Activated CD4-positive, alpha-beta T cell treated with anti-CD3 and anti-CD28 coated beads for 4 hours (primary cell): ENCODE data around the gene LMO7.

Experiments
- DNase-seq, 2 donors: peaks; one replicate each; pipeline ENCODE4 v3.0.0-alpha.2; 2020

Gene LMO7

DNA sequence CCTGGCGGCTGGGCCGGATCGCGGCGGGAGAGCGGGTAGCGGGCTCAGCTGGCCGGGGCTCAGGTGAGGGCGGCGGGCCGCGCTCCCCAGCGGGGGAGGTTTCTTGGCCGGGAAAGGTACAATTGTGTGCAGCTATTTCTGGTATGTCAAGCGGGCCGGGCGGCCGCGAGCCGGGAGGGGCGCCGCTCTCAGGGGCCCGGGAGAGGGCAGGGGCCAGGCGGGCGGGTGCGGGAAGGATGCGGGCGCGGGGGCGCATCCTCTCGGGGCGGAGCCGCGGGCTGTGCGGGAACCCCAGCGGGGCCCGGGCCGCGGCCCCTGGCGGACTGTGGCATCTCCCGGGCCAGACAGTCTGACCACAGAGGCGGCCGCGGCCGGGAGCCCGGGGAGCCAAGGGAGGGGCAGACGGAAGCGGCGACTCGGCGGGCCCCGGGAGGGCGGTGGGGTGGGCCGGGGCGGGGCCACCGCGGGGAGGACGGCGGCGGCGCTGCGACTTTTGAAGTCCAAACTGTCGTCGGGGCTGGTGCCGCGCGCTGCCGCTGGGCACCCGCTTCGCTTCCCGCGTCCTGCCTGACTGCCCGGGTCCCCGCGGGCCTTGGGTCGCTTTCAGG lies at the start of gene LMO7:
Gene LMO7 (plus strand): TSS at position 503 of the 608 bp plus-strand sequence. CDS start 328 bp downstream, outside the sequence.
- DNase-seq: peak; percentile 24 to 45

DNA sequence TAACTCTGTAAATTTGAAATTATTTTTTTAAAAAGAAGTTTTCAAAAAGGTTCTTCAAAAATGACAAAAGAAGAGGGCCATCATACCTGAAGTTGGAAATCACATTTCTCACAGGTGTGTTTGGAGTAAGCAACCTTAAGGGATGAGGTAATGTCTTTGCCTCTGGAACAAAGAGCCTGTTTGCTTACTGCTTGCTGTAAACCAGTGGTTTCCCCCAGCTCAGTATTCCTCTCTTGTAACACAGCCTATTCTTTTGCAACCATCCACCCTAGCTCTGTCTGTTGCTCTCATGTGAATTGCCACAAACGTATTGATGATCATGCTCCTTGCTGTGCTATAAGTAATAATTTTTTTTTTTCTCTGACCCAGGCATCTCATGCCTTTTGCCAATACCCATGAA lies 48.5 kb upstream of the LMO7 start:
- DNase-seq: no peak

DNA sequence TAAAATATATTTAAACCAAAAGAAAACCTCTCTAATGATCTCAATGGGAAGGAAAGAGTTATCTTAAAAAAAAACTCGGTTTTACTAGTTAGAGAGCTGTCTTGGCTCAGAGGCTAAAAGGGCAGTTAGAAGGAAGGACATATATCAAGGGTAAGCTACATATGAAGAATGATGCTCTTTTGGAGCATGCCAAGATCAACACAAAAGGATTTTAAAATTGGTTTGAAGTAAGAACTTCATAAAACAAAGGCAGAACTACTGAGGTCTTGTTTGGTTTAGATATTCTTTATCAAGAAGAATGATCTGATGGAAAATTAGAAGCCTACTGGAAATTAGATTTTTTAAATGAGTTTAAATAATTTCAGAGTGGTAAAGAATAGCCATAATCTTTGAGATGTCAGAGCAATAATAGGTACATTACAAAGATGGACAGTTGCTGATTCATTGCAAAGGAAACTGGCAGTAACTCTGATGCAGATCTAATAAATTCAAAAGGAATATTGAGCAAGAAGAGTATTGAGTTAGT lies 39.4 kb upstream of the LMO7 start:
- DNase-seq: no peak

DNA sequence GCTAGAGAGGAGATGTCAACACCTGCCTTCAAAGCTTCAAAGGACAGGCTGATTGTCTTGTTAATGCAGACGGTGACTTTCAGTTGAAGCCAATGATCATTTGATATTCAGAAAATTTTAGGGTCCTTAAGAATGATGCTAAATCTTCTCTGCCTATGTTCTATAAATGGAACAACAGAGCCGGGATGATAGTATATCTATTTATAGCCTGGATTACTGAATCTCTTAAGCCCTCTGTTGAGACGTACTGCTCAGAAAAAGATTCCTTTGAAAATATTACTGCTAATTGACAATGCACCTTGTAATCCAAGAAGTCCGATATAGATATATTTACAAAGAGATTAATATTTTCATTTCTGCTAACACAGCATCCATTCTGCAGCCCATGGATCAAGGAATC lies 35.8 kb upstream of the LMO7 start:
- DNase-seq: no peak

DNA sequence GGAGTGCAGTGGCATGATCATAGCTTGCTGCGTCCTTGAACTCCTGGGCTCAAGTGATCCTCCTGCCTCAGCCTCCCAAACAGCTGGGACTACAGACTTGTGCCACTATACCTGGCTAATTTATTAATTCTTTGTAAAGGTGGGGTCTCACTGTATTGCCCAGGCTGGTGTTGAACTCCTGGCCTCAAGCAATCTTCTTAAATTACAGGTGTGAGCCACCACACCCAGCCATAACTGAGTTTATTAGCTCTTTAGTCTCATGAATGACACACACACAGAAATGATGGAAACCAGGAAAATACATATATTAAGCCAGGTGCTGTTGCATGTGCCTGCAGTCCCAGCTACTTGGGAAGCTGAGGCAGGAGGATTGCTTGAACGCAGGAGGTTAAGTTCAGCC lies 33.1 kb upstream of the LMO7 start:
- DNase-seq: no peak

DNA sequence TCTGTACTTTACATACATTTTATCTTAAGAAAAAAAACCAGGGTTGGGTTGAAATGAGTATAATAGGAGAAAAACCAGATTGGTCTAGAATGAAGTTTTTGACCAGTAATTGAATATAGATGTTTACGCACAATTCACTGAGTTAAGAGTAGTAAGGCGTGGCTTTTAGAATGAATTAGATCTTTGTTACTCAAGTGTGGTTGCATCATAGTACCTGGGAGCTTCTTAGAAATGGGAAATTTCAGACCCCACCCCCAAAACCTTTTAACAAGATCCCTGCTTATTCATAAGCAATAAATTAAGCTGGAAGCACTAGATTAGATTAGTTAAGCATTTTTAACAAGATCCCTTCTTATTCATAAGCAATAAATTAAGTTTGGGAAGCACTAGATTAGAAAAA lies 28.7 kb upstream of the LMO7 start:
- DNase-seq: no peak

DNA sequence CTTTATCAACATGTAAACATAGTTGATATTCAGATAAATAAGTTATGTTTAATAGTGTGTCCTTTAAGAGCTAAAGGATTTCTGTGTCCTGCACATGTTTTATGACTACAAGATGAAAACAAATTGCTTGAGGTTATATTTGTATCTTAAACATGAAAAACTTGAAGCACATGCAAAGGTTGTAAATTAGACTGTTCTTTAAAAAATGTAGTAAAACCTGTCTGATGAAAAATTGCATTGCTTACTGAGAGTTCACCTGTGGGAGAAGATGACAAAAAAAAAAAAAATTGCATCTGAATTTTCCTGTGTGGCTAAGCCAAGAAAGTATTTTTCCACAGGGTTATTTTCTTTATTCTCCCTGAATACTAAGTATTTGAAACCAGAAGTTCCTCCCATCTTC lies 25.7 kb upstream of the LMO7 start:
- no peak for DNase-seq

DNA sequence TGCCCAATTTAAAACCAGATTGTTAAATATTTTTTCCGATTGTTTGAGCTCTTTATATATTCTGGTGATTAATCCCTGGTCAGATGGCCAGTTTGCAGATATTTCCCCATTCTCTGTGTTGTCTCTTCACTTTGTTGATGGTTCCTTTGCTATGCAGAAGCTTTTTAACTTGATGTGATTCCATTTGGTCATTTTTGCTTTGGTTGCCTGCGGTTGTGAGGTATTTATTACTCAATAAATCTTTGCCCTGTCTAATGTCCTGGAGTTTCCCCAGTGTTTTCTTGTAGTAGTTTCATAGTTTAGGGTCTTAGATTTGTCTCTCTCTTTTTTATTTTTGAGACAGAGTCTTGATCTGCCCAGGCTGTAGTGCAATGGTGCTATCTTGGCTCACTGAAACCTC lies 23.8 kb upstream of the LMO7 start:
- no peak for DNase-seq

DNA sequence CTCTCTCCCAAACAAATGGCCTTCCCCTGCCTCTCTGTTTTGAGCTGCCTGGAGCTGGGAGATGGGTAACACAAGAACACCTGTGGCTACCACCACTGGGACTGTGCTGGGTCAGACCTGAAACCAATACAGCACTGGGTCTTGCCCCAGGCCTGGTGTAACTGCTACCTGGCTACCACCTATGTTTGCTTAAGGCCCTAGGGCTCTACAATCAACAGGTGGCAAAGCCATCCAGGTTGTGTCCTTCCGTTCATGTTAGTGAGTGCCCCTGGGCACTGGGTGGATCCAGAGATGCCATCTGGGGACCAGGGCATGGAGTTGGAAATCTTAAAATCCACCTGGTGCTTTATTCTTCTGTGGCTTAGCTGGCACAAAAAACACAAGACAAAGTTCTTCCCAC lies 18.9 kb upstream of the LMO7 start:
- no peak for DNase-seq

DNA sequence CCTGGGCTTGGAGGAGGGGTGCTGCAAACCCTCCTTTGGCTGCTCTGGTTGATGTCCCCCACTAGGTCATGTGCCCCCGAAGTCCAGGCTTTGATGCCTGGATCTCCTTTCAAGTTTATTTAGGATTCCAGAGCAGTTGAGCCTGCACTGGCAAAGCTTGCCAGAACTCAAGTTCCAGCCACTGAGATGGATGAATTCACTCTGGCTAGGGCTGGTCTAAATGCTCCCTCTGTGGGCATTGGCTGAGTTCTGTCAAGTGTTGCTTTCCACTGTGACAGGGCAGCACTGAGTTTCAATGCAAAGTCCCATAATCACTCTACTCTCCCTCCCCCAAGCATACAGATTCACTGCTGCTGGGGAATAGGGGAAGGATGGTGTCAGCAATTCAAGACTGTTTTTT lies 17.8 kb upstream of the LMO7 start:
- no peak for DNase-seq

DNA sequence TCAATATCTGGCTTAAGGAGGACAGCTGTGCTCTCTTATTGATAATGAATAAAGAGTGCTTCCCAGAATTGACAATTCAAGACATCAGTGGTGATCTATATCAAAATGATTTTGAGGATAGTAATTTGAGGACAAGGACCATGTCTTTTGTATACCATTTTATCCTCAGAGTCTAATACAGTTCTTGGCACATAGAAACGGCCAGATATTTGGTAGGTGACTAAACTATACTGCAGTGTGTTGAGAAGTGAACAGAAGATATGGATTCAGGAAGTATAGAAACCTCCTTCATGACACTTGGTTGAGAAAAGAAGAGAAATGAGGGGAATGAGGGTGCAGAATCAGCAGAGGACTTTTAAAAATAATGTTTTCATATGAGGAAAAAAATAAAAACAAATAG lies 16.1 kb upstream of the LMO7 start:
- DNase-seq: no peak

DNA sequence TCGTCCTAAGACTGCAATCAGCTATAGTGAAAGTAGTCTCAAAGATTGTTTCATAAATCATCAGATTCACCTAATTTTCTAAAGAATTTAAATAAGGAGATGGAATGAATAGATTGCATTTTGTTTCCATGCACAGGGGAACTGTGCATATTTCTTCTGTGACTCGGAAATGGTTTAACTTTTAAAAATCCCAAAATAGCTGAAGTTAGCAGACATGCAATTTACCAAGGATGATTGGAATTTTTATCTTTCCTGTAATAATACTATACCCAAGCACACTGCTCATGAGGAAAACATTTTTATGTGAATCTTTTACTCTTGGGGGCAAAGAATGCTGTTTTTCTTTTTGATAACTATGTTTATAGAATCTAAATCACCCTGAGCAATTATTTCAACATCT lies 15.0 kb upstream of the LMO7 start:
- no peak for DNase-seq

DNA sequence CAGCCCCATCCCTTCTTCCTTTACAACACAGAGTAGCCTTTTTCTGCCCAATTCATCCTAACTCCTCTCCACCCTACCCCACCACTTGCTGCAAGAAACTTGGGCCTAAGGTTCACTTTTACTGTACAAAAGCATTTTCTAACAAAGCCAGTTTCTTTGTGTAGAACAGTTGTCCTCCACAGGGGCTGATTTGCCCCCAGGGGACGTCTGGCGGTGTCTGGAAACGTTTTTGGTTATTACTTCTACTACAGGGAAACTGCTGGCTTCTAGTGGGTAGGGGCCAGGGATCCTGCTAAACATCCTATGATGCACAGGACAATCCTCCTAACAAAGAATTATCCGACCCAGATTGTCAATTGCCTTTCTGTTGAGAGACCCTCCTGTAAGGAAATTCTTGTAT lies 7.3 kb upstream of the LMO7 start:
- DNase-seq: no peak

DNA sequence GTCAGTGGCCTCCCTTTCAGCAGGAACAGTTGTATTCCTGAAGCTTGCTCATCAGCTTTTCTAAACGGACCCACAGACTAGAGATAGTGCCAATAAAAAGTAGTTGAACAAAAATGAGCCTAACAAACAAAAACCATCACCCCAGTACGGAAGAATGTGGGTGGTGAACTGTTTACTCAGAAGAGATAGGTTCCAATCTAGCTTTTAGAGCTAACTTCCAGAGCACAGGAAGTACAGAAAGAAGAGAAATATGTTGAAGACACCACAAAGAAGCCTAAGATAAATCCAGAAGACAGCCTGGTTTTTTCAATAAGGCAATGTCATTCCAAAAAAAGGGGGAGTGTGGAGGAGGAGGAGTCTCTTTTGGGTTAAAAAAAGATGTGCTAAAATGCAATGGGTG lies 2.8 kb upstream of the LMO7 start:
- no peak for DNase-seq

DNA sequence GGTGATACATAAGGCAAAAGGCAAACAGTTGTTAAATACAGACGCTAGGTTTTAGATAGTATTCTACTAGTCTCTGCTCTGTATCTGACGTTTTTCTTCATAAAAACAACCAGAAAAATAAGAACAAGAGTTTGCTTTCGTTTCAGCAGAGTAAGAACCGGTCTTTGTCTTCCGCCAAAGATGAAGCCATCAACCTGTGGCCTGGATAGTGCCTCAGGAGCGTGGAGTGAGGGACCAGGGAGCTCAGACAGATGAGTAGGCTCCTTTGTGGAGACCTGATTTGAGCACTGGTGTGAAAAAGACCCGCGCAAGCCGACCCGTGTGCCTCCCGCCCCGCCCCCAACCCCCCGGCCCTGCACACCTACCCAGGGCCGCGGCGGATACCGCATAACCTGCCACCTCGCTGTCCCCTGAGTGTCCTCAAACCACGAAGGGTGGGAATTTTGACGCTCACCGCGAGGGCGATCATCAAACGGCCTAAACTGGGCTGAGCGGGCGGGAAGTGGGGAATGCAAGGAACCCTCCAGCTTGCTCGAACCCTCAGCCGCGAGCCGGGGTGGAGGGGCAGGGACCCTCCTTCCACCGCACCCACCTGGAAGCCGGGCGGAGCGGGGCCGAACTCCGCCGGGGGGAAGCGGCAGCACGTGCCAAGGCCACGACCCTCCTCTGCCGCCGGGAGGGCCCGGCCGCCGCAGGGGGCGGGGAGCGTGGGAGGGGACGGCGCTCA lies 866 bp upstream of the LMO7 start:
- peak; percentile 3 to 10 for DNase-seq

DNA sequence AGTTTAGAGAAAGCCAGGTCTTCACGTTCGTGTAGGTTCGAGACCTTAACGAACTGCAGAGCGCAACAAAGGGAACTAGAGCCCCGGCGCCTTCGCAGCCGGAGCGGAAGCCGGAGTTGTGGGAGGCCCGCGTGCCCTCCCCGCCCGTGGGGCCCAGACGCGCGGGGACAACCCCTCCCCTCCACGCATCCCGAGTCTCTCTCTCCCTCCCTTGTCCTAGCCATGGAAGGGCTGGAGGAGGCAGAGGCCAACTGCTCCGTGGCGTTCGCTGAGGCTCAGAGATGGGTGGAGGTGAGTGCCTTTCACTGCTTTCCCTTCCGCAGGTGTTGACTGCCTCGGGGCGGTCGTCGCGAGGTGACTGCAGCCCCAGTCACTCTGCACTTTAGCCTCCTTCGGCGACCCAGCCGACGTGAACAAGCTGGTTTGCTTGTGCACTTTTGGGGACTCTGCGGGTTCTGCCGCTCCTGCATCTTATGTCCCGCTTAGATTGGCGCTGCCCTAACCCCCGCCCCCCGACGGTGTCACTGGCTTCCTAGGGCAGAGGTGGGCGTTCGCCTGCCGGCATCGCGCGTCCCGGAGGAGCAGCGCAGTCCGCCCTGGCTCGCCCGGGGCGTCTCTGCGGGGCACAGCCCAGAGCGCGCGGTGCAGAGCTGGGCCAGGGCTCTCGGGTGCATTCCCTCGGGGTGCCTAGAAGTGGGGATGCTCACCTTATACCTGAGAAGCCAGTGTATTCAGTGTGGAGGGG lies 478 bp downstream of the LMO7 start:
- peak; percentile 35 to 38 for DNase-seq

DNA sequence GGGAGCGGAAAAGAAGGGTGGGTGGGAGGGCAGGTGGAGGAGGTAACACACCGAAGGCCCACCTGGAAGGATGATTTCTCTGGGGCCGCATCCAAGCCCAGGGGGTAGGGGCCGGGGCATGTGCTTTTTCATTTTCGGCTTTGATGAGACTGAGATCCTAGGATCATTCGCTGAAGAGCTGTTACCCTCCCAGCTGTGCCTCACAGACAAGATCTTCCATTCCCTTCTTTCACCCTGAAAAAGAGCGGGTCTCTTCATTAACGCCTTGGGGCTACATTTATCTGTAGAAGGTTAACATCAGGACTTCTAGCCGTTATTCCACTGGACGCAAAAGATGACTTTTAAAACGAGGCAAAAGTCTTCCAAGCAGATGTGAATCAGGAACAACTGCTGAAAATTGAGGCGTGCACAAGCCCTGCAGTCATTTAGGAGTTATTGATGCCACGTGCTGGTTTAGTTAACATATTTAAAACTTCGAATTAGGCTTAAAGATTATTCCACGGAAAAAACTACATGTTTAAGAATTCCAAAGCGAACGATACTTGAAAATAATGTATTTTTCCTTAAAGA lies 1.1 kb downstream of the LMO7 start:
- no peak for DNase-seq

DNA sequence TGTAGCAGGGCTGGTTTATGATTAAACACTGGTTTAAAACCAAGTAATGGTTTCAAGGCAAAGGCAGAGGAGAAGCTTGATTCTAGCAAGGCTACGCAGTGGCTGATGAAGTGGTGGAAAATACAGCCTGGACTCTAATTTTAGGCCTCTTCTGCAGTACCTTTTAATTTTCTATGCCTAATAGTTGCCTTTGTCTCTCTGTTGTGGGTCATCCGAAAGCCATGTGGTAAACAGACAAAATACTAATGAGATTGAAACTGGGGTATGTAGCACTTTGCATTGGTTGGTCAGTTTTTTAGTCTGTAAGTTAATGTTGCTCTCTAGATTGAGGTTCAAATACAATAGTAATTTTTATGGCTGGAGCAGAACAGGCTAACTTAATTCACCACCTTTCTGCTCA lies 3.3 kb downstream of the LMO7 start:
- no peak for DNase-seq

DNA sequence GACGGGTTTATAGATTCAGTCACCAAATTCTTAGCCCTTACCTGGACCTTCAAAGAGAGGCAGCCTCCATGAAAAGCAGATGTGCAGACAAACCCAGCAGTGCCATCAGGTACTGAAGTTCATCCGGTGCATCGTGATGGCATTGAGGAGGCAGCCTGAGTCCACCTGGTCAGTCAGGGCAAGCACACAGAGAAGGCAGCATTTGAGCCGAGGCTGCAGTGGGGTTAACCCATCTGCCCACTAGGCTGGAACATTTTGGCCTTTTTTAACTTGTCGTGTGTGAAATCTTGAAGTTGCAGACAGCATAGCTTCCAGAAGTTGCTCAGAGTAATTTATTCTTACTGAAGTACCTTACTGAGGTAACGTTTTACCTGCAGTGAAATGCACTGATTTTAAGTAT lies 4.9 kb downstream of the LMO7 start:
- DNase-seq: no peak

DNA sequence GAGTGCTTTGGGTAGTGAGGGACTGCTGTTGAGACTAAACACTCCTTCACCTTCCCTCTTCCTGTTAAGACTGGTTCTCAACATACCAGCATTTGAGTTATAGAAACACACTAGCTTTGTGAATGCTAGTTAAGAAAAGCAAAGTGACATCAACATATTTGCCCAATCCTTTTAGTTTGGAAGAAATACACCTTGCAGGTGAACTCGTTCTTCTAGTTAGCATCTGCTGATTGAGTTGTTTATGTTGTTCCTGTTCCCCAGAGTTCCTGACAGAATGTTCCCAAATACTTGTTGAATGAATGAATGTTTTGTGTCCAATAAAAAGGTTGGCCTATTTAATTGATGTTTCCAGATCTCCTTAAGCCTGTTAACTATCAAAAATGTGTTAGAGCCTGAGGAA lies 7.1 kb downstream of the LMO7 start:
- no peak for DNase-seq

DNA sequence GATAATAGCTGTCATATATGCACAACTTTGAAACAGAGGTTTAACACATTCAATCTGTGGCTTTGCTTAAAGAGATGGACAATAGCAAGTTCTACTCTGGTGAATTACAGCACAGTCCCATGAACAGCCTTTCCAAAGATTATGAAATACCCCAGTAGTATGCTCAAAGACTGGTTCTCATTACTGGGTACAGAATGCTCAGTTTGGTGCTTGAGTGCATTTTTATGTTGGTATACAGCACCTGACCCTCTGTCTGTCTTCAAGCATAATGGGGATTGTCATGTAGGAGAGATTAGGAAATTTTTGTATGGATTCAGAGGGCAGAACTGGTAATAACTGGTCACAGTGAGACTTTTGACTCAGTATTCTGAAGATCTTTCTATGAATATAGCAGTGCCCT lies 7.6 kb downstream of the LMO7 start:
- no peak for DNase-seq

DNA sequence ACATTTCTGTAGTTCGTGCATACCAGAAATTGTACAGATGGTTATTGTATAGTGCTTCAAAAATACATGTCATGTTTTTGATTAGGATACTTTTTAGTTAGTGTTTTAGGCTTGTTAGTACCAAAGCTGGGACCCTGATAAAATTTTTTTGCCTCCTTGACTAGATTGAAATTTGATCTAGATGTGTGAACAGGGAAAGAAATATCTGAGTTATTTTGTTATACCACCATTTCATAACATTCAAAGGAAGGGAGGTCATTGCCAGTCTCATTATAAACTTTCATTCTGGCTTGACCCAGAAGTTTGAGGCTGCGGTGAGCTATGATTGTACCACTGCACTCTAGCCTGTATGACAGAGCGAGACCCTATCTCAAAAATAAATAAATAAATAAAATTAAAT lies 9.0 kb downstream of the LMO7 start:
- DNase-seq: no peak

DNA sequence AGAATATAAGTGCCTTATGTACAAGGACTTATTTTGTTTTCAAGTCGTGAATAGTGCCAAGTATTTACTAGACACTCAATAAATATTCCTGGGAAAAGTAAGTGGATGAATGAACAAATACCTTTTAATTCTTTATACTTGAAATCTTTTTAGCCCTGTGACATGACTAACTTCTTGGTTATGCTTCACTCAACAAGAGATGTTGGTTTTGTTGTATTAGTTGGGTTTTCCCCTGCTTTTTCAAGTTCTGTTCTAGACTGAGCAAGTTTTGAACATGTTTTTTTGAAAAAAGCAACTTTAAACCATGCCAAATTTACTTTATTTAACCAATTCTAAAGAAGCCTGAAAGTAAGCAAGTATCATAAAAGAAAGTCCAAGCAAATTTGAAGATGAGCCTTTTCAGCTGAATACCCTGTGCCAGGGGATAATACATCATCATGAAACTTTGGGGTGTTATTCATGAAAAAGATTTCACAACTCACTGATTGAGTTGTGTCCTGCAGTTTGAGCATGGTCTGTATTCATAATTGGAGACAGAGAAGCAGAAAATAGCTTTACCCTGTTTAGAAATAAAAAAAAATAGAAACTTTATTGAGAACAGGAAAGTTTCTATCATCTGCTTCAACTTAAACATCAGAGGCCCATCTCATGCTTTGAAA lies 11.1 kb downstream of the LMO7 start:
- DNase-seq: no peak
